Mucosa of stomach (tissue), 1 donor: ENCODE measurements around the gene EDRF1.

ENCODE experiments used
- H3K27me3 ChIP-seq: one replicate; pipeline ENCODE4 v1.7.0; 2013; ENCODE audit warnings: mild to moderate bottlenecking, low read length; ENCODE audit not compliant: control insufficient read depth, insufficient read depth
- H3K36me3 ChIP-seq: one replicate; pipeline ENCODE4 v1.7.0; 2013; ENCODE audit warnings: low read length; ENCODE audit not compliant: control insufficient read depth, insufficient read depth
- H3K4me1 ChIP-seq: one replicate; pipeline ENCODE4 v1.7.0; 2013; ENCODE audit warnings: mild to moderate bottlenecking, low read length; ENCODE audit not compliant: control insufficient read depth, insufficient read depth
- H3K4me3 ChIP-seq: one replicate; pipeline ENCODE4 v1.7.0; 2013; ENCODE audit warnings: low read length
- H3K9ac ChIP-seq: one replicate; pipeline ENCODE4 v1.7.0; 2013; ENCODE audit warnings: mild to moderate bottlenecking, low read length, moderate library complexity
- H3K9me3 ChIP-seq: one replicate; pipeline ENCODE4 v1.7.0; 2013; ENCODE audit warnings: mild to moderate bottlenecking, low read length, moderate library complexity; ENCODE audit not compliant: control insufficient read depth
- donor health status: Pancreatic carcinoma.

EDRF1 gene

GRCh38 chr10:125744909-125745308 is 25.4 kb downstream of the EDRF1 start:
- Histone ChIP-seq H3K4me3 (no peak overlapping the region), H3K36me3 (peaks cover 10% of the 10 kb centered on the region), H3K4me1 (no peaks in the 10 kb centered on the region), H3K9ac (no peak overlapping the region), H3K27me3 (no peaks in the 10 kb centered on the region), H3K9me3 (no peaks in the 10 kb centered on the region)

DNA sequence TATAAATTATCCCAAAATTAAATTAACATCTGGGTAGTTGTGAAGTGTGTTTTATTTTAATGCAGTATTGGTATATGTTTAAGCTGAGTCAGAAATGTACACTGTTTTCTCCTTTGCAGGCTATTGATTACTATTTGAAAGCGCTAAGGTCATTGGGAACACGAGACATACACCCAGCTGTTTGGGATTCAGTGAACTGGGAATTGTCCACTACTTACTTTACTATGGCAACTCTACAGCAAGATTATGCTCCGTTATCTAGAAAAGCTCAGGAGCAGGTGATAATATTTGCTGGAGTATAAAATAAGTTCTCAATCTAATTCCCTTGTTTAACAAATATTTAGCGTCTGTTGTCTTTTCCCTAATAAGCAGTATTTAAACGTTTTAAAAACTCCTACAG is 27.9 kb downstream of the EDRF1 start:
- no peaks in the 10 kb centered on the region for H3K9me3 ChIP-seq
- H3K36me3 ChIP-seq = peaks cover 5% of the 10 kb centered on the region
- no peaks in the 10 kb centered on the region for H3K27me3 ChIP-seq
- H3K9ac ChIP-seq = no peak overlapping the region
- H3K4me3 ChIP-seq = no peak overlapping the region
- no peaks in the 10 kb centered on the region for H3K4me1 ChIP-seq

GRCh38 chr10:125756196-125756595 is 36.7 kb downstream of the EDRF1 start:
- H3K36me3 ChIP-seq = no peaks in the 10 kb centered on the region

DNA sequence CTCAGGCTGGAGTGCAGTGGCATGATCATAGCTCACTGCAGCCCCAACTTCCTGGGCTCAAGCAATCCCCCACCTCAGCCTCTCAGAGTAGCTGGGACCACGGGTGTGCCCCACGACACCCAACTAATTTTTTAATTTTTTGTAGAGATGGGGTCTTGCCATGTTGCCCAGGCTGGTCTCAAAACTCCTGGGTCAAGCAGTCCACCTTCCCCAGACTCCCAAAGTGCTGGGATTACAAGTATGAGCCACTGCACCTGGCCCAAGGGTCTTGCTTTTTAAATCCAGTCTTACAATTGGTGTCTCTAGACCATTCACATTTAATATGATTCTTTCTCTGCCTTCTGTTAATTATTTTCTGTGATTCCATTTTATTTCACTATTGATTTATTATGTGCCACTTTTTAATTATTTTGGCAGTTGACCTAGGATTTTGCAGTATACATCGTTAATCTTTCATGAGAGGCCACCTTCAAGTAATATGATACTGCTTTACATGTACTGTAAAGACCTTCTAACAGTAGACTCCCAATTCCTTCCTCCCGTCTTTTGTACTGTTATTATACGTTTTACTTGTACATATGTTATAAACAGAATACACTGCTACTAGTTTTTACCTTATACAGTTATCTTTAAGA is 37.5 kb downstream of the EDRF1 start:
- no peaks in the 10 kb centered on the region for H3K4me1 ChIP-seq
- no peaks in the 10 kb centered on the region for H3K36me3 ChIP-seq
- no peak overlapping the region for H3K9ac ChIP-seq
- no peaks in the 10 kb centered on the region for H3K27me3 ChIP-seq
- H3K9me3 ChIP-seq = no peaks in the 10 kb centered on the region
- no peak overlapping the region for H3K4me3 ChIP-seq

More at GRCh38 chr10:125756196-125756595, 36.7 kb downstream of the EDRF1 start:
- H3K9ac ChIP-seq = no peak overlapping the region
- H3K9me3 ChIP-seq = no peaks in the 10 kb centered on the region
- no peak overlapping the region for H3K4me3 ChIP-seq
- H3K4me1 ChIP-seq = no peaks in the 10 kb centered on the region
- no peaks in the 10 kb centered on the region for H3K27me3 ChIP-seq

- no peaks in the 10 kb centered on the region for H3K4me1 ChIP-seq
- no peaks in the 10 kb centered on the region for H3K27me3 ChIP-seq
- H3K9me3 ChIP-seq = no peaks in the 10 kb centered on the region
- H3K9ac ChIP-seq = no peak overlapping the region
- H3K36me3 ChIP-seq = no peaks in the 10 kb centered on the region
- H3K4me3 ChIP-seq = no peak overlapping the region
Observed at GRCh38 chr10:125757742-125758141, 38.2 kb downstream of the EDRF1 start.

DNA sequence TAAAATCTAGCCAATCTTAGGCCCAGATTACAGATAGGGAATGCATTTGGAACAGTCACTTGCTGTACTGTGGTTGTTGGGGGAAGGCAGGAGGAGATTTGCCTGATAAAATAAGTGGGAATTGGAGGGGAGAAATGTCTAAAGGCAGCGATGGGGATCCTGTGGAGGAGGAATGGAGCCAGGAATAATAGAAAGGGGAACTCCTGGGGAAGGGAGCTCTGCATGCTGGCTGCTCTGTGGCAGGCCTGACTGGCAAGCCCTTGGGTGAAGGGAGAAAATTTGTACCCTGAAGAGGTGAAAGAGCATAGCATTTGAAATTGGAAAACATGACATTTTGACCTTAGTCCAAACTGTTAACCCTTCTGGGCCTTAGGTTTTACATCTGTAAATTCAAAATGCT is 42.5 kb downstream of the EDRF1 start:
- H3K9ac ChIP-seq = no peak overlapping the region
- H3K9me3 ChIP-seq = no peaks in the 10 kb centered on the region
- H3K4me3 ChIP-seq = no peak overlapping the region
- H3K36me3 ChIP-seq = no peaks in the 10 kb centered on the region
- H3K4me1 ChIP-seq = no peaks in the 10 kb centered on the region
- no peaks in the 10 kb centered on the region for H3K27me3 ChIP-seq

DNA sequence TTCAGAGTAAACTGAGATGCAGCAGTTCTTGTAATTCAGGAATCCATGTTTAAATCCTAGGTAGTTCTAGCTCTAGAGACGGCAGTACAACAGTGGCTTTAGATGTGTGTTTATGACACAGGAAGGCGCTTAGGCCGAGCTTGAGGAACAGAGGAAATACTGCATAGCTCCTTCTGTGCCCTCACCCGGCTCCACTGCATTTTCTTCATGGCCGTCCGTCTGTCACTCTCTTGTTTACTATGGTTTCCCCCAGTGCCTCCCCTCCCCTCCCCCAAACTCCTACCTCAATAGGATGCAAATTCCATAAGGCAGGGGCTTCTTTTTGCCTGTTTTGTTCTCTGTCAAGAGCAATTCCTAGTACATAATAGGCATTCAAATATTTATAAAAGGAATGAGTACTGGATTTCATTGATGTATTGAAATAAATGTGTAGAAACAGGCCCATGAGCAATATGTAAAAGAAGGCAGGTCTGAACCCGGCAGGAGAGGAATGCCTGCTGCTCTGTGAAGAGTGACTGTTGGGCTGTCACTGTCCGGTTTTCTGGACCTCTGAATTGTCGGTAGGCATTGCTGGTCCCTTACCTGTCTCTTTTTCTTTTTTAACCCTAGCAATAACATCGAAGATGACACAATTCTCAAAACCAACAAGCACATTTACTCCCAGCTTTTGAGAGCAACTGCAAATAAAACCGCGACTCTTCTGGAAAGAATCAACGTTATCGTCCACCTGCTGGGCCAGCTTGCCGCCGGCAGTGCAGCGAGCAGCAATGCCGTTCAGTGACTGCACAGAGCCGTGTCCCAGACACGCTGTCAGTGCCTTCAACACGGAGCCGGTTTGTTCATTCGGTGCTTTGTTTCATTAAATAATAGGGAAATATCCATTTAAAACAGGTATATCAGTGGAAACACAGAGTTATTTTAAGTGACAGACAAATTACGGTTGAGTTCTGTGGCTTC is 43.5 kb downstream of the EDRF1 start:
- Histone ChIP-seq H3K27me3 (no peaks in the 10 kb centered on the region), H3K9me3 (no peaks in the 10 kb centered on the region), H3K9ac (no peak overlapping the region)

GRCh38 chr10:125765835-125766234 is 46.3 kb downstream of the EDRF1 start:
- H3K9me3 ChIP-seq = no peaks in the 10 kb centered on the region
- H3K4me1 ChIP-seq = no peaks in the 10 kb centered on the region
- no peaks in the 10 kb centered on the region for H3K36me3 ChIP-seq
- no peak overlapping the region for H3K4me3 ChIP-seq
- H3K9ac ChIP-seq = no peak overlapping the region
- H3K27me3 ChIP-seq = no peaks in the 10 kb centered on the region

More for the DNA sequence above, 43.5 kb downstream of the EDRF1 start:
- H3K36me3 ChIP-seq = no peaks in the 10 kb centered on the region
- no peak overlapping the region for H3K4me3 ChIP-seq
- no peaks in the 10 kb centered on the region for H3K4me1 ChIP-seq

DNA sequence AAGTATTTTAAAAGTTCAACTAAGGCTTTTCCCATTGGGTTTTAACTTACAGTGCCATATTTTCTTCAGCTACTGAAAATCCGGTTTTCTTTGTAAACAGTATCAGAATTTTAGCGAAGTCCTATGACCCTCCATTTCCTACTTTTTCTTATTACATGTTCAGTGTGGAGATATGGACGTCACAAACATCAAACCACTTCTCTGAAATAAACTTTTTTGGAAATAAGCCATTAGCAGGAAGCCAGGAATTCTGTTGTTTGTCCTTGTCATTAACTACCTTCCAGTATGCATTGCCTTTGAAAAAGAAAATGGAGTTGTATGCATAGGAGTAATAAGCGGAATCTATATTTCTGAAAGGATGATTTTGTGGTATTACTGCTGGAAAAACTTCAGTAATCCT is 47.0 kb downstream of the EDRF1 start:
- H3K4me3 ChIP-seq = no peak overlapping the region
- no peaks in the 10 kb centered on the region for H3K36me3 ChIP-seq
- no peaks in the 10 kb centered on the region for H3K4me1 ChIP-seq
- no peaks in the 10 kb centered on the region for H3K9me3 ChIP-seq
- no peak overlapping the region for H3K9ac ChIP-seq
- H3K27me3 ChIP-seq = no peaks in the 10 kb centered on the region

- Histone ChIP-seq H3K36me3 (no peaks in the 10 kb centered on the region), H3K4me3 (no peak overlapping the region), H3K9ac (no peak overlapping the region), H3K27me3 (peaks cover 1% of the 10 kb centered on the region), H3K9me3 (no peaks in the 10 kb centered on the region), H3K4me1 (no peaks in the 10 kb centered on the region)
Observed at GRCh38 chr10:125768219-125768855, 48.8 kb downstream of the EDRF1 start.

DNA sequence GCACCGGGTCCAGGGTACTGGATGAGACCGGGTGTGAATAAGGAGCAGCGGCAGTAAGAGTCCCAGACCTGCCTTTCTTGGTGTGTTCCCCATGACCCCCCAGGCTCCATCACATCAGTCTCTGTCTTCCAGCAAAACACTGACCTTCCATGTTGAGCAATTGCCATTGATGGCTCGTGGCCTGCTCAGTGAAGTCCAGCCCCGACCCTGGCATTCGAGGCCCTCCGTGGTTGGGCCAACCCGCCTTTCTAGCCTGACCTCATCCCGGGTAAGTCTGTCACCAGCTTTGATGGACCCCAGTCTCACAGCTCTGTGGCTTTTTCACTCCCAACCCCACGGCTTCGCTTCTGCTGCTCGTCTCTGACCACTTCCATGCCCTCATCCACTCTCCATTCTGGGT is 49.7 kb downstream of the EDRF1 start:
- Histone ChIP-seq H3K36me3 (no peaks in the 10 kb centered on the region), H3K9me3 (no peaks in the 10 kb centered on the region), H3K4me1 (no peaks in the 10 kb centered on the region), H3K27me3 (peaks cover 4% of the 10 kb centered on the region), H3K9ac (no peak overlapping the region), H3K4me3 (no peak overlapping the region)

- H3K4me1 ChIP-seq = no peaks in the 10 kb centered on the region
- no peak overlapping the region for H3K9ac ChIP-seq
- H3K36me3 ChIP-seq = no peaks in the 10 kb centered on the region
- H3K4me3 ChIP-seq = no peak overlapping the region
- no peaks in the 10 kb centered on the region for H3K9me3 ChIP-seq
- peaks cover 9% of the 10 kb centered on the region for H3K27me3 ChIP-seq
Observed at GRCh38 chr10:125770844-125771243, 51.3 kb downstream of the EDRF1 start.
